ENCODE measurements around the gene MEIKIN.

DNA sequence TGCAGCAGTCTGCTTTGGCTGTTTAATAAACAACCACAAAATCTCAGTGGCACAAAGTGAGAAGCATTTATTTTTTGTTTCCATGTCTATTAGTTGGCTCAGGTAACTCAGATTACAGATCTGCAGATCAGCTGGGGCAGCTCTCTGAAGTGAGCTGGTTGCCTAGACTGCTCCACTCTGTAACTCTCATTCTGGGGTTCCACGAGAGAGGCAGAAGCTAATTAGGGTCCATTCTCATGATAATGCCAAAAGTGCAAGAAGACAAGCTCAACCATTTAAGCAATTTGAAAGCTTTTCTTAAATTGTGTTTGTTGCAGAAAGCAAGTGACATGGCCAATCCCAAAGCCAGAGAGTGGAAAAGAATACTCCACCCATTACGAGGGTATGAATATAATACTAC is 13.2 kb downstream of the MEIKIN start:
- TF ChIP-seq, protein P1, sequence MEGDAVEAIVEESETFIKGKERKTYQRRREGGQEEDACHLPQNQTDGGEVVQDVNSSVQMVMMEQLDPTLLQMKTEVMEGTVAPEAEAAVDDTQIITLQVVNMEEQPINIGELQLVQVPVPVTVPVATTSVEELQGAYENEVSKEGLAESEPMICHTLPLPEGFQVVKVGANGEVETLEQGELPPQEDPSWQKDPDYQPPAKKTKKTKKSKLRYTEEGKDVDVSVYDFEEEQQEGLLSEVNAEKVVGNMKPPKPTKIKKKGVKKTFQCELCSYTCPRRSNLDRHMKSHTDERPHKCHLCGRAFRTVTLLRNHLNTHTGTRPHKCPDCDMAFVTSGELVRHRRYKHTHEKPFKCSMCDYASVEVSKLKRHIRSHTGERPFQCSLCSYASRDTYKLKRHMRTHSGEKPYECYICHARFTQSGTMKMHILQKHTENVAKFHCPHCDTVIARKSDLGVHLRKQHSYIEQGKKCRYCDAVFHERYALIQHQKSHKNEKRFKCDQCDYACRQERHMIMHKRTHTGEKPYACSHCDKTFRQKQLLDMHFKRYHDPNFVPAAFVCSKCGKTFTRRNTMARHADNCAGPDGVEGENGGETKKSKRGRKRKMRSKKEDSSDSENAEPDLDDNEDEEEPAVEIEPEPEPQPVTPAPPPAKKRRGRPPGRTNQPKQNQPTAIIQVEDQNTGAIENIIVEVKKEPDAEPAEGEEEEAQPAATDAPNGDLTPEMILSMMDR (IDR thresholded peaks at IDR 0.05): no peak
- TF ChIP-seq POLR2A (IDR thresholded peaks at IDR 0.05): no peak
